OCI-LY7 (cell line): ENCODE data around the gene GNG13.

Experiments used
- CTCF ChIP-seq: fragments of 200-600 bp; sonication (generic); conservative IDR thresholded peaks from 2 replicates; pipeline ENCODE4 v1.5.1; 2014; ENCODE audit warnings: mild to moderate bottlenecking, antibody characterized with exemption, low read length, moderate library complexity, mixed read lengths
- EZH2phosphoT487 ChIP-seq: fragments of 200-600 bp; sonication (generic); IDR thresholded peaks from 2 replicates; pipeline ENCODE4 v1.6.1; 2018; ENCODE audit warnings: low read depth, borderline replicate concordance, mild to moderate bottlenecking, mixed run types, antibody characterized with exemption, low read length, moderate library complexity, mixed read lengths

- no peak for TF ChIP-seq CTCF
- TF ChIP-seq EZH2phosphoT487: no peak
These were observed 40.5 kb downstream of the GNG13 start for GRCh38 chr16:760065-760464.
